A549 (cell line): ENCODE results near the gene KIF13A. TPM values are rescaled to one million over a fixed set of nuclear protein-coding genes. Genes with fewer than 3 reads are reported as not detected.

Experiments used
- ATAC-seq, 2 experiments: fragments of 200-7000 bp in 1 of 2; fragments of >200 bp in 1 of 2; cut with Nextera tagmentation in 1 of 2; cut with Tn5 transposase in 1 of 2; 3 replicates each; pipeline versions ENCODE4 v1.8.0 to v1.9.1; 2018 to 2020; ENCODE audit warnings: mild to moderate bottlenecking in 1 of 2, moderate library complexity in 1 of 2
- CTCF ChIA-PET: fragments of 300-600 bp; sonication (Branson Sonifier 250); formaldehyde crosslinking; extraction: SDS; loops from one replicate; lab custom pipeline; 2021; ENCODE audit warnings: antibody characterized with exemption, inconsistent platforms; lab: Yijun Ruan, JAX
- POLR2A ChIA-PET: fragments of 350-600 bp; formaldehyde crosslinking; extraction: SDS; loops from one replicate; lab custom pipeline; 2021; ENCODE audit warnings: antibody characterized with exemption, inconsistent platforms; lab: Yijun Ruan, JAX
- DNase-seq, 2 experiments: peaks; one replicate each; pipeline versions ENCODE4 v3.0.0 to v3.0.0-alpha.2; 2011 to 2016; ENCODE audit warnings: low read depth in 1 of 2, low spot score in 1 of 2
- FAIRE-seq: peaks from 2 replicates; lab custom pipeline; 2011; peaks lifted over from hg19 to GRCh38; lab: Jason Lieb, UNC
- H3K27ac ChIP-seq, 2 experiments: fragments of >200 bp; sonication (Bioruptor Twin); formaldehyde crosslinking; 3 replicates each; pipeline ENCODE4 v1.5.1; 2016 to 2017
- H3K4me1 ChIP-seq: fragments of >200 bp; sonication (Bioruptor Twin); formaldehyde crosslinking; 3 replicates; pipeline ENCODE4 v1.6.1; 2016
- H3K4me2 ChIP-seq: fragments of >200 bp; sonication (Bioruptor Twin); formaldehyde crosslinking; 3 replicates; pipeline ENCODE4 v1.6.1; 2016
- H3K4me3 ChIP-seq: fragments of >200 bp; sonication (Bioruptor Twin); formaldehyde crosslinking; 3 replicates; pipeline ENCODE4 v1.5.1; 2016
- H3K9me3 ChIP-seq: fragments of >200 bp; sonication (Bioruptor Twin); formaldehyde crosslinking; 3 replicates; pipeline ENCODE4 v1.6.1; 2016
- BHLHE40 ChIP-seq: IDR thresholded peaks from 2 replicates; pipeline ENCODE4 v1.6.1; 2012; ENCODE audit warnings: low read depth, low read length, inconsistent platforms
- CBX8 ChIP-seq: fragments of 200-600 bp; sonication (generic); IDR thresholded peaks from 2 replicates; pipeline ENCODE4 v1.6.1; 2016
- CEBPB ChIP-seq, 2 experiments: fragments of >200 bp in 1 of 2; sonication (Bioruptor Twin) in 1 of 2; formaldehyde crosslinking in 1 of 2; IDR thresholded peaks; 2 replicates each; pipeline ENCODE4 v1.6.1; 2012 to 2016
- CHD2 ChIP-seq: fragments of 150-350 bp; IDR thresholded peaks from 2 replicates; pipeline ENCODE4 v1.6.1; 2014; ENCODE audit warnings: low read length; ENCODE audit not compliant: partially characterized antibody
- CHD4 ChIP-seq: fragments of 200-600 bp; sonication (generic); IDR thresholded peaks from 2 replicates; pipeline ENCODE4 v1.6.1; 2016; ENCODE audit warnings: antibody characterized with exemption, mild to moderate bottlenecking, borderline replicate concordance
- EP300 ChIP-seq, 2 experiments: fragments of >200 bp; sonication (Bioruptor Twin); formaldehyde crosslinking; IDR thresholded peaks; 2 replicates in 1 of 2; 3 replicates in 1 of 2; pipeline ENCODE4 v1.6.1; 2016 to 2017
- ESRRA ChIP-seq: fragments of 150-350 bp; IDR thresholded peaks from 2 replicates; pipeline ENCODE4 v1.6.1; 2014; ENCODE audit warnings: mild to moderate bottlenecking, low read length, borderline replicate concordance
- FOSL2 ChIP-seq, 2 experiments: fragments of 450-650 bp in 1 of 2; fragments of >200 bp in 1 of 2; sonication (Bioruptor Twin) in 1 of 2; formaldehyde crosslinking; IDR thresholded peaks; 2 replicates each; pipeline versions ENCODE4 v1.5.0 to v1.6.1; 2016 to 2020; ENCODE audit warnings: mild to moderate bottlenecking in 1 of 2, moderate library complexity in 1 of 2
- HDAC2 ChIP-seq: fragments of 200-600 bp; sonication (generic); IDR thresholded peaks from 2 replicates; pipeline ENCODE4 v1.6.1; 2016
- HOXB13 ChIP-seq: fragments of 250-450 bp; sonication (Bioruptor Pico); IDR thresholded peaks from 2 replicates; pipeline ENCODE4 v1.5.0; 2020; ENCODE audit warnings: low read depth, mild to moderate bottlenecking, moderate library complexity
- JUN ChIP-seq, 2 experiments: fragments of >200 bp; sonication (Bioruptor Twin); formaldehyde crosslinking; IDR thresholded peaks; 2 replicates in 1 of 2; 3 replicates in 1 of 2; pipeline ENCODE4 v1.6.1; 2016 to 2017
- KDM1A ChIP-seq: fragments of 200-600 bp; sonication (generic); IDR thresholded peaks from 2 replicates; pipeline ENCODE4 v1.6.1; 2016; ENCODE audit warnings: low read depth, mild to moderate bottlenecking
- MAFK ChIP-seq: fragments of 450-650 bp; IDR thresholded peaks from 2 replicates; pipeline ENCODE4 v1.6.1; 2014; ENCODE audit not compliant: partially characterized antibody
- NPAS2 ChIP-seq: fragments of 250-450 bp; sonication (Bioruptor Pico); IDR thresholded peaks from 2 replicates; pipeline ENCODE4 v1.8.0; 2022; ENCODE audit warnings: mild to moderate bottlenecking, moderate library complexity, borderline replicate concordance
- NR3C1 ChIP-seq: fragments of >200 bp; sonication (Bioruptor Twin); formaldehyde crosslinking; IDR thresholded peaks from 3 replicates; pipeline ENCODE4 v1.6.1; 2017
- PHF8 ChIP-seq: fragments of 200-600 bp; sonication (generic); IDR thresholded peaks from 2 replicates; pipeline ENCODE4 v1.6.1; 2016; ENCODE audit warnings: low read depth, mild to moderate bottlenecking, antibody characterized with exemption, moderate library complexity, borderline replicate concordance
- POLR2AphosphoS2 ChIP-seq: conservative IDR thresholded peaks from 2 replicates; pipeline ENCODE4 v1.6.1; 2012; ENCODE audit warnings: low read length, improper control_type of control experiment, inconsistent platforms
- RNF2 ChIP-seq: fragments of 200-600 bp; sonication (generic); IDR thresholded peaks from 2 replicates; pipeline ENCODE4 v1.6.1; 2016; ENCODE audit warnings: low read depth, mild to moderate bottlenecking, antibody characterized with exemption, moderate library complexity, borderline replicate concordance
- SREBF2 ChIP-seq: fragments of 450-650 bp; IDR thresholded peaks from 2 replicates; pipeline ENCODE4 v1.6.1; 2014; ENCODE audit warnings: mild to moderate bottlenecking, moderate library complexity
- ZC3H11A ChIP-seq: fragments of 450-650 bp; IDR thresholded peaks from 2 replicates; pipeline ENCODE4 v1.6.1; 2014; ENCODE audit warnings: antibody characterized with exemption, mild to moderate bottlenecking
- ZNF302 ChIP-seq: fragments of 250-450 bp; sonication (Bioruptor Pico); IDR thresholded peaks from 2 replicates; pipeline ENCODE4 v1.9.0; 2021; ENCODE audit warnings: inconsistent platforms, mild to moderate bottlenecking, moderate library complexity
- WGBS: methylation state at CpG from one replicate; pipeline ENCODE4 v1.1.6; 2017; ENCODE audit errors: missing lambda C conversion rate; 5-methylcytosine and 5-hydroxymethylcytosine counted together
- polyA plus RNA-seq, 4 experiments: library from polyadenylated mRNA; depleted of rRNA in 3 of 4; stranded (reverse); fragments of >200 nt; fragmentation: RNase III in 1 of 4; extraction: RNeasy Plus Mini Kit Qiagen cat#74134 plus additional on column Dnase treatment in 1 of 4; gene quantifications; 2 replicates in 3 of 4; 3 replicates in 1 of 4; pipeline ENCODE4 v1.2.3, GENCODE V29; 2011 to 2017
- TF ChIP-seq, protein P1 (sequence below): IDR thresholded peaks from 2 replicates; pipeline ENCODE4 v1.6.1; 2012
- TF ChIP-seq, protein P2 (sequence below): fragments of 250-450 bp; sonication (Bioruptor Pico); IDR thresholded peaks from 2 replicates; pipeline ENCODE4 v1.5.0; 2021; ENCODE audit warnings: mild to moderate bottlenecking, moderate library complexity, borderline replicate concordance
- TF ChIP-seq, protein P3 (sequence below): IDR thresholded peaks from 2 replicates; pipeline ENCODE4 v1.6.1; 2012; ENCODE audit warnings: low read depth, borderline replicate concordance
- TF ChIP-seq, protein P4 (sequence below): fragments of 450-650 bp; IDR thresholded peaks from 2 replicates; pipeline ENCODE4 v1.6.1; 2014; ENCODE audit warnings: antibody characterized with exemption
- TF ChIP-seq, protein P5 (sequence below): fragments of >200 bp; sonication (Bioruptor Twin); formaldehyde crosslinking; IDR thresholded peaks from 3 replicates; pipeline ENCODE4 v1.5.1; 2016

The KIF13A gene
- polyA plus RNA-seq, 2 of the 4 experiments (the other 2 are of a cell fraction): 30.2 to 39.4 TPM

DNA sequence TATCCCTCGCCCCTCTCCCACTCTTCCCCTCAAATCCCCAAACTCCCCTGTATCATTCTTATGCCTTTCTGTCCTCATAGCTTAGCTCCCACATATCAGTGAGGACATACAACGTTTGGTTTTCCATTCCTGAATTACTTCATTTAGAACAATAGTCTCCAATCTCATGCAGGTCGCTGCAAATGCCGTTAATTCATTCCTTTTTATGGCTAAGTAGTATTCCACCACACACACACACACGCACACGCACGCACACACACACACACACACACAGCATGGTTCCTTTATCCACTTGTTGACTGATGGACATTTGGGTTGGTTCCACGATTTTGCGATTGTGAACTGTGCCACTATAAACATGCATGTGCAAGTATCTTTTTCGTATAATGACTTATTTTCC, 112.7 kb downstream of the KIF13A start:
- no peak overlapping the region for H3K4me2 ChIP-seq
- TF ChIP-seq CHD4 (no peak), HOXB13 (CRISPR knock-in tag) (no peak)
- POLR2A ChIA-PET: no interaction called here
- no peaks in the 10 kb centered on the region for H3K9me3 ChIP-seq
- H3K4me1 ChIP-seq: peaks cover 54% of the 10 kb centered on the region
- FAIRE-seq (no peak), ATAC-seq (no peak), DNase-seq (no peak)
- CTCF ChIA-PET: no interaction called here
- H3K27ac ChIP-seq: peak overlapping the region; percentile 89 to 99; a peak in 5 of 6 replicates
- 79% methylated on average over 10 of the region's 10 CpGs for WGBS
- no peak overlapping the region for H3K4me3 ChIP-seq

DNA sequence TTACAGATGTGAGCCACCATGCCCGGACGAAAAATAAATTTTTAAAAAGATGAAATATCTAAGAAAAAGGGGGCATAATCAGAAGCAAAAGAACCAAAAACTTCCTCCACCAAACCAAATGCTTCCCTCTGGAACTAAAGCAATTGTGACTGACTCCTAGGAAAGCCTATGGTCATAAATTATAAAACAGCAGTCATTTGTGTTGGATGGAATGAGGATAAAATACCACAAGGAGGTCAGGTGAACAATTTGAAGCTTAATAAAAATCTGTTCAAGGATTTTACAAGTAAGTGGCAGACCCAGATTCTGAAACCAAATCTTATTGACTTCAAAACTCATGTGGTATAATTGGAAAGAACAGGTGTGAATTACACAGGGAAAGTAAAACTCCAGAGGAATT, 114.5 kb downstream of the KIF13A start:
- no peak for FAIRE-seq
- Histone ChIP-seq H3K4me2 (no peak overlapping the region), H3K9me3 (no peaks in the 10 kb centered on the region), H3K4me3 (no peak overlapping the region), H3K27ac (peak overlapping the region in 1 of 2 experiments; percentile 99; a peak in 4 of 6 replicates), H3K4me1 (peaks cover 54% of the 10 kb centered on the region)
- ATAC-seq: no peak
- DNase-seq: no peak
- TF ChIP-seq NR3C1 (no peak), SREBF2 (no peak), PHF8 (no peak), ESRRA (no peak), NPAS2 (CRISPR knock-in tag) (no peak), EP300 (IDR thresholded peaks at IDR 0.05) (no peak), JUN (IDR thresholded peaks at IDR 0.05) (no peak), KDM1A (no peak)
- TF ChIP-seq, protein P1, sequence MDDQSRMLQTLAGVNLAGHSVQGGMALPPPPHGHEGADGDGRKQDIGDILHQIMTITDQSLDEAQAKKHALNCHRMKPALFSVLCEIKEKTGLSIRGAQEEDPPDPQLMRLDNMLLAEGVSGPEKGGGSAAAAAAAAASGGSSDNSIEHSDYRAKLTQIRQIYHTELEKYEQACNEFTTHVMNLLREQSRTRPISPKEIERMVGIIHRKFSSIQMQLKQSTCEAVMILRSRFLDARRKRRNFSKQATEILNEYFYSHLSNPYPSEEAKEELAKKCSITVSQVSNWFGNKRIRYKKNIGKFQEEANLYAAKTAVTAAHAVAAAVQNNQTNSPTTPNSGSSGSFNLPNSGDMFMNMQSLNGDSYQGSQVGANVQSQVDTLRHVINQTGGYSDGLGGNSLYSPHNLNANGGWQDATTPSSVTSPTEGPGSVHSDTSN: no peak
- TF ChIP-seq, protein P2, sequence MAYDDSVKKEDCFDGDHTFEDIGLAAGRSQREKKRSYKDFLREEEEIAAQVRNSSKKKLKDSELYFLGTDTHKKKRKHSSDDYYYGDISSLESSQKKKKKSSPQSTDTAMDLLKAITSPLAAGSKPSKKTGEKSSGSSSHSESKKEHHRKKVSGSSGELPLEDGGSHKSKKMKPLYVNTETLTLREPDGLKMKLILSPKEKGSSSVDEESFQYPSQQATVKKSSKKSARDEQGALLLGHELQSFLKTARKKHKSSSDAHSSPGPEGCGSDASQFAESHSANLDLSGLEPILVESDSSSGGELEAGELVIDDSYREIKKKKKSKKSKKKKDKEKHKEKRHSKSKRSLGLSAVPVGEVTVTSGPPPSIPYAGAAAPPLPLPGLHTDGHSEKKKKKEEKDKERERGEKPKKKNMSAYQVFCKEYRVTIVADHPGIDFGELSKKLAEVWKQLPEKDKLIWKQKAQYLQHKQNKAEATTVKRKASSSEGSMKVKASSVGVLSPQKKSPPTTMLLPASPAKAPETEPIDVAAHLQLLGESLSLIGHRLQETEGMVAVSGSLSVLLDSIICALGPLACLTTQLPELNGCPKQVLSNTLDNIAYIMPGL (CRISPR knock-in tag): no peak
- TF ChIP-seq, protein P3, sequence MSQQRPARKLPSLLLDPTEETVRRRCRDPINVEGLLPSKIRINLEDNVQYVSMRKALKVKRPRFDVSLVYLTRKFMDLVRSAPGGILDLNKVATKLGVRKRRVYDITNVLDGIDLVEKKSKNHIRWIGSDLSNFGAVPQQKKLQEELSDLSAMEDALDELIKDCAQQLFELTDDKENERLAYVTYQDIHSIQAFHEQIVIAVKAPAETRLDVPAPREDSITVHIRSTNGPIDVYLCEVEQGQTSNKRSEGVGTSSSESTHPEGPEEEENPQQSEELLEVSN: no peak
- 93% methylated on average over 2 of the region's 2 CpGs for WGBS
- POLR2A ChIA-PET: no interaction called here
- CTCF ChIA-PET: interaction anchor here (1.4 kb wide), 1 partner anchor 9 kb away, joined by 3 read pairs; no protein-coding TSS in a partner anchor

DNA sequence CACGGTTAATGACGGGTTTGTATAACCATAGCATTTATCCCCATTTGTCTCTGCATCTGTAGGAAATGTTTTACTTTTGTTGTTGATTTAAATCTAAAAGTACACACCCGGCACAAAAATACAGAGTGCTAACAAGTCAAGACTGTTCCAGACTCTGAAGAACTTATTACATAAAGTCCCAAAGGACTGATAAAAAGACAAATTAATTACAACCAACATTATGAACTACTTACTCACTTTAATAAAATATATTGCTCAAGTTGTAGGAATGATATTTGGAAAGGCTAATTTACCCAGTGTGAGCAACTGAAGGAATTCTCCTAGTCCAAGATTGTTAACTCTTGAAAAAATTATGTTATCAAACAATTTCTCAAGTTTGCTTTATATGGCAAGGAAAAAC, 115.6 kb downstream of the KIF13A start:
- H3K27ac ChIP-seq: peak overlapping the region in 1 of 2 experiments; percentile 71; a peak in 3 of 6 replicates
- WGBS: 91% methylated on average over 3 of the region's 3 CpGs
- peaks cover 62% of the 10 kb centered on the region for H3K4me1 ChIP-seq
- no peak for DNase-seq
- FAIRE-seq: no peak
- POLR2A ChIA-PET: no interaction called here
- TF ChIP-seq, protein P4, sequence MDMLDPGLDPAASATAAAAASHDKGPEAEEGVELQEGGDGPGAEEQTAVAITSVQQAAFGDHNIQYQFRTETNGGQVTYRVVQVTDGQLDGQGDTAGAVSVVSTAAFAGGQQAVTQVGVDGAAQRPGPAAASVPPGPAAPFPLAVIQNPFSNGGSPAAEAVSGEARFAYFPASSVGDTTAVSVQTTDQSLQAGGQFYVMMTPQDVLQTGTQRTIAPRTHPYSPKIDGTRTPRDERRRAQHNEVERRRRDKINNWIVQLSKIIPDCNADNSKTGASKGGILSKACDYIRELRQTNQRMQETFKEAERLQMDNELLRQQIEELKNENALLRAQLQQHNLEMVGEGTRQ: no peak
- TF ChIP-seq ZNF302 (CRISPR knock-in tag): no peak
- ATAC-seq: no peak
- no peak overlapping the region for H3K4me2 ChIP-seq
- no peak overlapping the region for H3K4me3 ChIP-seq
- CTCF ChIA-PET: no interaction called here
- H3K9me3 ChIP-seq: no peaks in the 10 kb centered on the region

DNA sequence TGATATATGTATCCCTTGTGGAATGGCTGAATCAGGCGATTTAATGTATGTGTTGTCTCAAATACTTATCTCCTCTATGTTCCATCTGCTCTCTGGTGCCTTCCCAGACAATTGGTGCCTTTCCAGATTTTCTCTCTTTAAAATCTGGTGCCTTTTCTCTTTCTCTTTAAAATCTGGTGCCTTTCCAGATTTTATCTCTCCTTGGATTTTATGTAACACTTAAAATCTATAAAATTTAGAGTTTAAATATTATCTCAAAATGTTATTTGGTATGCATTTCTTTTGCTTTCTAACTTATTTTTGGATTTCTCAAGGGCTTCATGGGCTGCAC, 116.3 kb downstream of the KIF13A start:
- no peak for DNase-seq
- ATAC-seq: no peak
- WGBS: 91% methylated on average over 1 of the region's 1 CpG
- Histone ChIP-seq H3K4me3 (no peak overlapping the region), H3K9me3 (no peaks in the 10 kb centered on the region), H3K4me1 (peaks cover 62% of the 10 kb centered on the region), H3K27ac (peak overlapping the region; percentile 39 to 71; a peak in 3 of 6 replicates), H3K4me2 (no peak overlapping the region)
- CTCF ChIA-PET: no interaction called here
- no peak for FAIRE-seq
- POLR2A ChIA-PET: no interaction called here
- TF ChIP-seq BHLHE40: no peak
- no peak for TF ChIP-seq EP300 (IDR thresholded peaks at IDR 0.05)
- no peak for TF ChIP-seq NR3C1
- no peak for TF ChIP-seq CHD2
- no peak for TF ChIP-seq CHD4
- TF ChIP-seq FOSL2 (IDR thresholded peaks at IDR 0.05): no peak
- TF ChIP-seq FOSL2 (CRISPR knock-in tag; IDR thresholded peaks at IDR 0.05): no peak
- TF ChIP-seq MAFK: no peak
- no peak for TF ChIP-seq CBX8
- no peak for TF ChIP-seq RNF2
- TF ChIP-seq ZC3H11A: no peak
- TF ChIP-seq, protein P5, sequence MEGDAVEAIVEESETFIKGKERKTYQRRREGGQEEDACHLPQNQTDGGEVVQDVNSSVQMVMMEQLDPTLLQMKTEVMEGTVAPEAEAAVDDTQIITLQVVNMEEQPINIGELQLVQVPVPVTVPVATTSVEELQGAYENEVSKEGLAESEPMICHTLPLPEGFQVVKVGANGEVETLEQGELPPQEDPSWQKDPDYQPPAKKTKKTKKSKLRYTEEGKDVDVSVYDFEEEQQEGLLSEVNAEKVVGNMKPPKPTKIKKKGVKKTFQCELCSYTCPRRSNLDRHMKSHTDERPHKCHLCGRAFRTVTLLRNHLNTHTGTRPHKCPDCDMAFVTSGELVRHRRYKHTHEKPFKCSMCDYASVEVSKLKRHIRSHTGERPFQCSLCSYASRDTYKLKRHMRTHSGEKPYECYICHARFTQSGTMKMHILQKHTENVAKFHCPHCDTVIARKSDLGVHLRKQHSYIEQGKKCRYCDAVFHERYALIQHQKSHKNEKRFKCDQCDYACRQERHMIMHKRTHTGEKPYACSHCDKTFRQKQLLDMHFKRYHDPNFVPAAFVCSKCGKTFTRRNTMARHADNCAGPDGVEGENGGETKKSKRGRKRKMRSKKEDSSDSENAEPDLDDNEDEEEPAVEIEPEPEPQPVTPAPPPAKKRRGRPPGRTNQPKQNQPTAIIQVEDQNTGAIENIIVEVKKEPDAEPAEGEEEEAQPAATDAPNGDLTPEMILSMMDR: no peak
- TF ChIP-seq HDAC2: no peak
- no peak for TF ChIP-seq CEBPB (IDR thresholded peaks at IDR 0.05)
- TF ChIP-seq POLR2AphosphoS2: no peak
